Measurements from ENCODE around the gene MAP3K5.

GRCh38 chr6:136635615-136636014 lies 156.7 kb downstream of the MAP3K5 start:
- no peak for TF ChIP-seq CTCF (IDR thresholded peaks at IDR 0.05)
- no peak for TF ChIP-seq POLR2A (IDR thresholded peaks at IDR 0.05; ENCODE audit: low read depth)
